Lower leg skin (tissue), 4 donors: ENCODE measurements around the gene MESD. TPM values are rescaled to one million over a fixed set of nuclear protein-coding genes. Genes with fewer than 3 reads are reported as not detected.

ENCODE experiments used
- DNase-seq, 2 donors: peaks; one replicate each; pipeline ENCODE4 v3.0.0-alpha.2; 2019; ENCODE audit warnings: low spot score in 2 of 2
- H3K4me3 ChIP-seq: fragments of 200-600 bp; sonication (generic); 2 replicates; pipeline ENCODE4 v1.5.1; 2017; ENCODE audit warnings: mild to moderate bottlenecking, low read depth; ENCODE audit not compliant: poor library complexity, severe bottlenecking
- CTCF ChIP-seq, 3 donors: fragments of 450-650 bp; IDR thresholded peaks; one replicate each; pipeline ENCODE4 v1.5.1; 2016; ENCODE audit warnings: antibody characterized with exemption in 3 of 3, mild to moderate bottlenecking in 3 of 3, moderate library complexity in 2 of 3
- POLR2A ChIP-seq, 2 donors: fragments of 450-650 bp; IDR thresholded peaks; one replicate each; pipeline ENCODE4 v1.6.1; 2016 to 2017; ENCODE audit warnings: antibody characterized with exemption in 2 of 2, mild to moderate bottlenecking in 1 of 2, moderate library complexity in 1 of 2
- WGBS, 2 donors: methylation state at CpG; one replicate each; pipeline ENCODE4 v1.1.5; 2018; 5-methylcytosine and 5-hydroxymethylcytosine counted together
- intact Hi-C: fragments of 100-400 bp; cut with DNase I; formaldehyde crosslinking; loops from one replicate; pipeline ENCODE4 v1.15.0; 2023; ENCODE audit warnings: low total_unique reads
- total RNA-seq, 4 donors: library from RNA; depleted of rRNA; stranded (reverse); fragments of >200 nt; gene quantifications; one replicate each; pipeline ENCODE4 v1.1.0, GENCODE V29; 2016

The MESD gene
- total RNA-seq, 4 donors from 2014 or later = 17.1 to 18.3 (median 17.7) TPM

GRCh38 chr15:81032355-81032754 lies 42.7 kb upstream of the MESD start:
- WGBS, 2 donors = 61 to 66% methylated on average over 4 of the region's 4 CpGs
- no peak overlapping the region for H3K4me3 ChIP-seq

GRCh38 chr15:81031203-81031602 lies 41.6 kb upstream of the MESD start:
- no peak overlapping the region for H3K4me3 ChIP-seq
- DNase-seq = no peak
- 77 to 93% methylated on average over 4 of the region's 4 CpGs for WGBS, 2 donors
- no peak for TF ChIP-seq CTCF (IDR thresholded peaks at IDR 0.05)
- TF ChIP-seq POLR2A (IDR thresholded peaks at IDR 0.05) = no peak
- intact Hi-C loops = no loop called here

More at GRCh38 chr15:81032355-81032754, 42.7 kb upstream of the MESD start:
- DNase-seq = no peak
- TF ChIP-seq CTCF (IDR thresholded peaks at IDR 0.05) = no peak
- intact Hi-C loops = no loop called here

GRCh38 chr15:81030301-81030750 lies 40.7 kb upstream of the MESD start:
- H3K4me3 ChIP-seq = no peak overlapping the region
- 60 to 70% methylated on average over 3 of the region's 3 CpGs for WGBS, 2 donors
- no peak for TF ChIP-seq CTCF (IDR thresholded peaks at IDR 0.05)
- no peak for TF ChIP-seq POLR2A (IDR thresholded peaks at IDR 0.05)
- no peak for DNase-seq
- intact Hi-C loops = no loop called here

- DNase-seq = no peak
- WGBS, 2 donors = 60 to 65% methylated on average over 3 of the region's 3 CpGs
- H3K4me3 ChIP-seq = no peak overlapping the region
- no peak for TF ChIP-seq CTCF (IDR thresholded peaks at IDR 0.05)
- no peak for TF ChIP-seq POLR2A (IDR thresholded peaks at IDR 0.05)
- intact Hi-C loops = no loop called here
Measured at GRCh38 chr15:81029414-81030300, 40.0 kb upstream of the MESD start.

GRCh38 chr15:81026836-81027599 lies 37.4 kb upstream of the MESD start:
- TF ChIP-seq POLR2A (IDR thresholded peaks at IDR 0.05) = no peak
- no peak for TF ChIP-seq CTCF (IDR thresholded peaks at IDR 0.05)
- intact Hi-C loops = no loop called here
- WGBS, 2 donors = 94 to 98% methylated on average over 2 of the region's 2 CpGs
- H3K4me3 ChIP-seq = no peak overlapping the region
- no peak for DNase-seq
